MCF 10A (cell line): Measurements from ENCODE around the gene TBRG1. TPM values are rescaled to one million over a fixed set of nuclear protein-coding genes. Genes with fewer than 3 reads are reported as not detected.

Source experiments
- Bru-seq: library from RNA; stranded (reverse); fragments of 400-500 nt; gene quantifications from one replicate; lab custom pipeline; 2021; lab: Mats Ljungman, UMichigan
- BruChase-seq, 2 experiments: library from RNA; stranded (reverse); fragments of 400-500 nt; gene quantifications; one replicate each; lab custom pipeline; 2021; lab: Mats Ljungman, UMichigan
- BruUV-seq: library from RNA; stranded (reverse); fragments of 400-500 nt; replicated peaks from 2 replicates; lab custom pipeline; 2021; lab: Mats Ljungman, UMichigan
- CTCF ChIA-PET: fragments of 300-600 bp; sonication (Branson Sonifier 250); formaldehyde crosslinking; extraction: SDS; loops from one replicate; lab custom pipeline; 2021; ENCODE audit warnings: antibody characterized with exemption, inconsistent platforms; lab: Yijun Ruan, JAX
- POLR2A ChIA-PET: fragments of 300-600, 350-650 bp; sonication (Branson Sonifier 250); formaldehyde crosslinking; extraction: SDS; loops from one replicate; lab custom pipeline; 2020; ENCODE audit warnings: antibody characterized with exemption, inconsistent platforms; lab: Yijun Ruan, JAX
- DNase-seq: peaks from one replicate; pipeline ENCODE4 v3.0.0-alpha.2; 2018; ENCODE audit not compliant: unreplicated experiment
- H3K27ac Mint-ChIP-seq: one replicate; pipeline ENCODE4 v1.8.0; 2022; ENCODE audit warnings: mild to moderate bottlenecking, low read depth, mixed read lengths; ENCODE audit not compliant: unreplicated experiment
- H3K27me3 Mint-ChIP-seq: one replicate; pipeline ENCODE4 v1.8.0; 2022; ENCODE audit warnings: mixed read lengths; ENCODE audit not compliant: insufficient read depth, unreplicated experiment
- H3K36me3 Mint-ChIP-seq: one replicate; pipeline ENCODE4 v1.8.0; 2022; ENCODE audit warnings: mild to moderate bottlenecking, moderate library complexity, mixed read lengths; ENCODE audit not compliant: insufficient read depth, unreplicated experiment
- H3K4me1 Mint-ChIP-seq: one replicate; pipeline ENCODE4 v1.8.0; 2022; ENCODE audit warnings: mixed read lengths; ENCODE audit not compliant: insufficient read depth, unreplicated experiment
- H3K4me3 Mint-ChIP-seq: one replicate; pipeline ENCODE4 v1.8.0; 2022; ENCODE audit warnings: mild to moderate bottlenecking, moderate library complexity, mixed read lengths; ENCODE audit not compliant: unreplicated experiment
- H3K9me3 Mint-ChIP-seq: one replicate; pipeline ENCODE4 v1.8.0; 2022; ENCODE audit warnings: mixed read lengths; ENCODE audit not compliant: unreplicated experiment
- intact Hi-C: fragments of 100-400 bp; cut with micrococcal nuclease; formaldehyde crosslinking; loops from 2 replicates; pipeline ENCODE4 v1.14.1; 2022
- long read RNA-seq: library from polyadenylated mRNA; stranded (forward); transcript quantifications from one replicate; pipeline ENCODE4 v2.0.0, GENCODE V29; 2022
- total RNA-seq: library from RNA; stranded (reverse); gene quantifications from 2 replicates; pipeline ENCODE4 v1.2.3, GENCODE V29; 2022
- TF ChIP-seq, protein P1 (sequence below): fragments of 200-600 bp; IDR thresholded peaks from one replicate; pipeline ENCODE4 v1.8.0; 2022; ENCODE audit warnings: antibody characterized with exemption, mild to moderate bottlenecking; ENCODE audit not compliant: unreplicated experiment

TBRG1 gene
- total RNA-seq (46.9 and 54.0 TPM in 2 replicates), Bru-seq, nascent RNA (percentile 94 among the genes with signal in this experiment), BruChase-seq, experiment 1, labeled RNA remaining after a 6-hour chase (percentile 94 among the genes with signal in this experiment), BruChase-seq, experiment 2, labeled RNA remaining after a 2-hour chase (percentile 95 among the genes with signal in this experiment)
- long read RNA-seq, full-length matches to known transcripts, result 124 of 158 reads
- long read RNA-seq, partial matches to known transcripts, result 3 of 158 reads
- long read RNA-seq, other reads (novel, unspliced or antisense), result 31 of 158 reads

DNA sequence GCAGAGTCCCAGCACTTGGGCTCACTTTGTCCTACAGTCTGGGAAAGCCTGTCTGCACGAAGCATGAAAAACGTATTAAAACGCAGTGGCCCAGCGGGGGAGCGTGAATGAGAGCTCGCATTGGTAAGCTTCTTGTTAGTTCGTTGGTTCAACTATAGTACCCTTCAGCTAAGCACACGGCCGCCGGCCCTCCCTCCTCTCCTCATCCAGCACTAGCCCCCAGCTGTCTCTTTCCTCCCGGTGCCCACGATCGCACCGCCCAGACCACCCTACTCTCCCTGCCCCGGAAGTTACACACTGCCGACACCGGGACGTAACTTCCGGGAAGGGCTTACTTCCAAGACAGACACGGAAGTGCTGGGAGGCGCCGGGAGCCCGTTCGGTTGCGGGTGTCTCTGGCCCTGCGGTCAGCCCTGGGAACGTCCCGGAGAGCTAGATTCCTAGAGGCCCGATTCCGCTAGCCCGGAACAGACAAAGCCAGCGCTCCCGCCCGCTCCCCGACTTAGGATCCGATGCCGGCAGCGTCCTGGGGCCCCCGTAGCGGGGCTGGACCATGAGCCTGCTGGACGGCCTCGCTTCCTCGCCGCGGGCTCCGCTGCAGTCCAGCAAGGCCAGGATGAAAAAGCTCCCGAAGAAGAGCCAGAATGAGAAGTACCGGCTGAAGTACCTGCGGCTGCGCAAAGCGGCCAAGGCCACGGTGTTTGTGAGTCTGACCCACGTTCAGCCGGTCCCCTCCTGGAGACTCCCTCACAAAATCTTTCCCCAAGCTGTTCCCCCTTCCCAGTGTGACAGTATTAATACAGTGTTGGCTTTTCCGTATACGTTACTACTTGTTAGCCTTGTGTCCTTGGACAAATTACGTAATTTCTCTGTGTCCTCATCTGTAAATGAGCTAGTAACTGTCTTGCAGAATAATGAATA lies at the start of gene TBRG1:
TSS of gene TBRG1 (plus strand) at position 334 of the 921 bp plus-strand sequence. CDS start at position 554, 220 bp downstream.
- H3K27ac Mint-ChIP-seq, result peak within 1 kb of the TSS; percentile 99
- peaks cover 16% of the 10 kb centered on the region for H3K27me3 Mint-ChIP-seq
- no peaks in the 10 kb centered on the region for H3K9me3 Mint-ChIP-seq
- POLR2A ChIA-PET, result interaction anchor here (0.5 to 3.2 kb wide), 17 partner anchors 9 to 969 kb away, joined by 3 to 19 read pairs (median 3); partner anchors contain the start of gene MSANTD2
- peaks cover 17% of the 10 kb centered on the region for H3K4me1 Mint-ChIP-seq
- H3K36me3 Mint-ChIP-seq, result peaks cover 26% of the 10 kb centered on the region
- CTCF ChIA-PET, result interaction anchor here (0.6 to 4.7 kb wide), 12 partner anchors 18 to 1688 kb away, joined by 3 to 38 read pairs (median 4); no protein-coding TSS in a partner anchor
- peak within 1 kb of the TSS; percentile 95 for H3K4me3 Mint-ChIP-seq
- DNase-seq, result peak; percentile 87
- BruUV-seq, result TSS peak; percentile 55
- TF ChIP-seq, protein P1, sequence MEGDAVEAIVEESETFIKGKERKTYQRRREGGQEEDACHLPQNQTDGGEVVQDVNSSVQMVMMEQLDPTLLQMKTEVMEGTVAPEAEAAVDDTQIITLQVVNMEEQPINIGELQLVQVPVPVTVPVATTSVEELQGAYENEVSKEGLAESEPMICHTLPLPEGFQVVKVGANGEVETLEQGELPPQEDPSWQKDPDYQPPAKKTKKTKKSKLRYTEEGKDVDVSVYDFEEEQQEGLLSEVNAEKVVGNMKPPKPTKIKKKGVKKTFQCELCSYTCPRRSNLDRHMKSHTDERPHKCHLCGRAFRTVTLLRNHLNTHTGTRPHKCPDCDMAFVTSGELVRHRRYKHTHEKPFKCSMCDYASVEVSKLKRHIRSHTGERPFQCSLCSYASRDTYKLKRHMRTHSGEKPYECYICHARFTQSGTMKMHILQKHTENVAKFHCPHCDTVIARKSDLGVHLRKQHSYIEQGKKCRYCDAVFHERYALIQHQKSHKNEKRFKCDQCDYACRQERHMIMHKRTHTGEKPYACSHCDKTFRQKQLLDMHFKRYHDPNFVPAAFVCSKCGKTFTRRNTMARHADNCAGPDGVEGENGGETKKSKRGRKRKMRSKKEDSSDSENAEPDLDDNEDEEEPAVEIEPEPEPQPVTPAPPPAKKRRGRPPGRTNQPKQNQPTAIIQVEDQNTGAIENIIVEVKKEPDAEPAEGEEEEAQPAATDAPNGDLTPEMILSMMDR, result no peak
- intact Hi-C loops, result no loop called here

DNA sequence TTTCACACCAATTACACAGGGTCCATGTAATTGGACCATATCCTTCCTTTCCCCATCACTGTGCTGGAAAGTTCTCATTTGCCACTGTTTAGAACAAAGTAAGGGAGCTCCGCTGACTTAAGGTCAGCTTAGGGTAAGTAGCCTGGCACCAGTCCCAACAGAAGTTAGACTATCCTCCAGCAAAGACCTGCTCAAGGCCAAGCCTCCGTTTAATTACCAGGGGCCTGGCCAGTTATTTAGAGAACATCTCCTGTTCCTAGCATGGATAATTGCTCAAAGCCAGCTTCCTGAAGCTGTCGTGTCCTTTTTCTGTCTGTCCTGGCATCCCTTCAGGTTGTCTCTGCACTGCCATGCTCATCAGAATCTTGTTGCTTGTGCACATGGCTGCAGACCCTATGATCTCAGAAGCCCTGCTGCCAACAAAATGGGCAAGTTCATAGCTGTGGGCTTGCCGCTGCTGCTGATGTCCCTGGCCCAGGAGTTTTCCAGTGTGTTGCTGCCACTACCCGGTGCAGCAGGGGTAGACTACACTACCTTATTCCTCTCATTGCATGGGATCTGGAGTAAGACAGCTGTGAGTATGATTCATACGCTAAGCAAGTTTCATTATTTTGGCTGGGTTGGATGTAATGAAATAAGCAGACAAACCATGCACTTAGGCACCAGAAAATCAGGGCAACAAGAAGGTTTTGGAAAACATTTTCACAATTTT lies 44.8 kb upstream of the TBRG1 start:
- intact Hi-C loops, result no loop called here
- Mint-ChIP-seq H3K27me3 (peaks cover 76% of the 10 kb centered on the region), H3K9me3 (no peaks in the 10 kb centered on the region), H3K27ac (no peak overlapping the region), H3K4me1 (no peaks in the 10 kb centered on the region), H3K4me3 (no peak overlapping the region), H3K36me3 (no peaks in the 10 kb centered on the region)
- TF ChIP-seq, protein P1, result no peak
- CTCF ChIA-PET, result interaction anchor here (0.6 to 1.9 kb wide), 3 partner anchors 8 to 162 kb away, joined by 4 to 6 read pairs (median 6); no protein-coding TSS in a partner anchor
- DNase-seq, result no peak
- no TSS peak for BruUV-seq
- POLR2A ChIA-PET, result no interaction called here

DNA sequence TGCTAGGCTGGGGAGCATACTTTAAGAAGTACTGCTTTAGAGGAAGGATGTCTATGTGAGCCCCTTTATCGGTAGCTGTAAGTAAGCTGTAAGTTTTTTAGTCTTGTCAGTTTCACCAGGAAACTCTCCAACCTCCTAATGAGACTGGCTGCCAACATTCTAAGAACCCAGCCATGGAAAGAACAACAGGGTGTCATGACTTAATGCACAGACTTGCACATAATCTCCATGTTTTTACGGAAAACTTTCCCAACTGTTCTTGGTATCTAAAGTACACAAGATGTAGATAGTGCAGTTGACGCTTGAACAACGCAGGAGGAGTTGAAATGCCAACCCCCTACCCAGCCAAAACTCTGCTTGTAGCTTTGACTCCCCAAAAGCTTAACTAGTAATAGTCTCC lies 43.9 kb upstream of the TBRG1 start:
- POLR2A ChIA-PET, result no interaction called here
- no peaks in the 10 kb centered on the region for H3K4me1 Mint-ChIP-seq

More for the DNA sequence above, 43.9 kb upstream of the TBRG1 start:
- no peaks in the 10 kb centered on the region for H3K9me3 Mint-ChIP-seq
- BruUV-seq, result no TSS peak
- H3K27me3 Mint-ChIP-seq, result peaks cover 76% of the 10 kb centered on the region
- DNase-seq, result no peak
- no peak overlapping the region for H3K4me3 Mint-ChIP-seq
- intact Hi-C loops, result no loop called here
- TF ChIP-seq, protein P1, result no peak
- CTCF ChIA-PET, result interaction anchor here (1.5 kb wide), 1 partner anchor 163 kb away, joined by 6 read pairs; no protein-coding TSS in a partner anchor
- H3K36me3 Mint-ChIP-seq, result no peaks in the 10 kb centered on the region
- H3K27ac Mint-ChIP-seq, result no peak overlapping the region
